HUES64 (cell line): ENCODE results near the gene AGAP1.

Experiments used
- H3K27ac ChIP-seq: 2 replicates; pipeline ENCODE4 v1.7.0; 2013; ENCODE audit warnings: low read depth, low read length, inconsistent platforms
- H3K27me3 ChIP-seq: 2 replicates; pipeline ENCODE4 v1.6.1; 2013; ENCODE audit warnings: mild to moderate bottlenecking, low read length; ENCODE audit not compliant: insufficient read depth
- H3K36me3 ChIP-seq: 2 replicates; pipeline ENCODE4 v1.6.1; 2013; ENCODE audit warnings: mild to moderate bottlenecking, low read length; ENCODE audit not compliant: insufficient read depth
- H3K4me1 ChIP-seq: 2 replicates; pipeline ENCODE4 v1.6.1; 2013; ENCODE audit warnings: mild to moderate bottlenecking, low read length, moderate library complexity; ENCODE audit not compliant: insufficient read depth
- H3K4me3 ChIP-seq: 2 replicates; pipeline ENCODE4 v1.5.1; 2013; ENCODE audit warnings: mild to moderate bottlenecking, low read length, moderate library complexity
- H3K9ac ChIP-seq: 2 replicates; pipeline ENCODE4 v1.6.1; 2013; ENCODE audit warnings: mild to moderate bottlenecking, low read depth, low read length
- H3K9me3 ChIP-seq: 2 replicates; pipeline ENCODE4 v1.6.1; 2013; ENCODE audit warnings: low read depth, low read length; ENCODE audit not compliant: insufficient read depth
- WGBS: fragments of 150-250, 120-280 bp; methylation state at CpG from one replicate; pipeline ENCODE4 v1.1.7; 2013; ENCODE audit warnings: missing lambda C conversion rate; 5-methylcytosine and 5-hydroxymethylcytosine counted together

The AGAP1 gene

DNA sequence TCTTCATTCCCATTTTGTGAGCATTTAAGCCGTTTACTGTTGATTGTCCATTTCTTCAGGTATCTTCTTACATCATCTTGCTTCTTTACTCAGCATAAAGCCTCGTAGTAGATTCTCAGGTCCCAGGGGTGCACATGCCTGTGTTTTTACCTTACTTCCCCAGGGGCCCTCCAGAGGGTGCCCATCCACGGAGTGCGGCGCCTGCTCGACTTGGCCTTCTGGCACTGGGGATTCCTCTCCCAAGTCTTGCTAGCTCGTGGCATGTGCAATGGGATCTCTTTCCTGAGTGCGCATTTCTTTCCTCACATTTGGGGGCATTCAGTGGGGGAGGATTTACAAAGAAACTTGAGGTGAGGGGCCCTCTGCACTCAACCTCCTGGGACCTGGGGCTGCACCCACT is 148.1 kb downstream of the AGAP1 start:
- 77% methylated on average over 8 of the region's 8 CpGs for WGBS
- Histone ChIP-seq H3K36me3 (no peaks in the 10 kb centered on the region), H3K27me3 (no peaks in the 10 kb centered on the region)

DNA sequence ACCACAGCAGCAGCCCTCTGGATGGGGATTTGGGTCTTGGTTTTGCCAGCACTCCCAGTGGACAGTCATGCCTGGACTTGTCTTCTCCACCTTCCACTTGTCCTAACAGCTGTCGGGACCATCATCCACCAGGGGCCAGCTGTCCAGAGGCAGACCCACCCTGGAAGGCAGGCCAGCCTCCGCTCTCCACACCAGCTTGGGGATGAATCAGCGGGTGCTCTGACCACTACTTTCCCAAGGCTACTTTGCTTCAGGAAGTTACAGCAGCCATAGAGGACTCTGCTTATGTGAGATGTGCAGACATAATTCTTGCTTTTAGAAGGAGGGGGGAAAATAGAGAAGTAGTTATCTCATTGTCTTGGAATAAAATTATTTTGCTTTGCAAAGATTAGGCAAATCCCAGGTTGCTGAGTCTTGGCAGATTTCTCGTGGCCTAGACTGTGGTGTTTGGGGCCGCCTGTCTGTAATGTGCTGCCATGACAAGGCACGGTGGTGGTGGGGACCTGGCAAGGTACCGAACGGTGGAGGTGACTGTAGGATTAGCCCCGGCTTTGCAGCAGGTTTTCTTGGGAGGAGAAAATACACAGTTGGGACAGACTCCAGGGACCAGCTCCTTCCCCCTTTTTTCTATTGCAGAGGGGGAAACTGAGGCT is 148.7 kb downstream of the AGAP1 start:
- H3K9me3 ChIP-seq, result no peaks in the 10 kb centered on the region
- 91% methylated on average over 9 of the region's 9 CpGs for WGBS
- H3K9ac ChIP-seq, result no peak overlapping the region
- no peaks in the 10 kb centered on the region for H3K27me3 ChIP-seq
- no peaks in the 10 kb centered on the region for H3K36me3 ChIP-seq
- H3K27ac ChIP-seq, result no peak overlapping the region
- H3K4me1 ChIP-seq, result peaks cover 41% of the 10 kb centered on the region
- H3K4me3 ChIP-seq, result no peak overlapping the region

More for the DNA sequence above, 148.1 kb downstream of the AGAP1 start:
- Histone ChIP-seq H3K4me3 (no peak overlapping the region), H3K27ac (no peak overlapping the region), H3K9ac (no peak overlapping the region), H3K9me3 (no peaks in the 10 kb centered on the region), H3K4me1 (peaks cover 41% of the 10 kb centered on the region)

DNA sequence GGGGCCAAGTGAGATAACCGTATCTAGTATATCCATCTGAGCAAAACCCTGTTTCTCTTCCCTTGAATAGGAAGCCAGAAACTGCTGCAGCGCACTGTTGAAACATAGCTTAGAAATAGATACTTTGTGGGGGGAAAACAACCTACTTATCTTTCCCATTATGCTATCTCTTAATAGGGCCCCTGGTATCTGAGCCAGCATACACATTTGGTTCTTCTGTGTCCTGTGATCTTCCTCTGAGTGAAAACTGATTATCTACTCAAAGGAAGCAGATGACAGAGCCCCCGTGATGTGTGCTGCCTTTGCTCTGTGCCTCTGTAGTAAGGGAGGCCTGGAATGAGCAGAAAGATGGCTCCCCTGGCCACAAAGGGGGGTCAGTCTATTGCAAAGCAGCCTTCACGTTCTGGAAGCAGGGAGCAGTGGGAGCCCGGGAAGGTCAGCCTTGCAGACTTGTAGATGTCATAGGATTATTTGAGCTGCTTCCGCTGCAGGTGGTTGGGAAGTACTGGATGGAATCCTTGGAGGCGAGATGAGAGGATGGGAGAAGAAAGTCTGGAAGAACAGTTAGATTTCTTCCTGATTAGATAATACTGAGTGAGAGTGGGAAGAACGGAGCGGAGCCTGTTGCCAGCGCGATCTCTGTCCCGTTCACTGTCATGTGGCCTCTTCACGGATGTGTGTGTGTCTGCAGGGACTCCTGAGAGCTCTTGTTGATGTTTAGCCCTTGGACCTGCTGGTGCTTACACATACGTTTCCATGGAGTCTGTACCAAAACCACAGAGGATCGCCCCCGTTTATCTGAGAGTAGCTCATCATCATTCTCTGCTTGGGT is 150.1 kb downstream of the AGAP1 start:
- H3K36me3 ChIP-seq, result no peaks in the 10 kb centered on the region

DNA sequence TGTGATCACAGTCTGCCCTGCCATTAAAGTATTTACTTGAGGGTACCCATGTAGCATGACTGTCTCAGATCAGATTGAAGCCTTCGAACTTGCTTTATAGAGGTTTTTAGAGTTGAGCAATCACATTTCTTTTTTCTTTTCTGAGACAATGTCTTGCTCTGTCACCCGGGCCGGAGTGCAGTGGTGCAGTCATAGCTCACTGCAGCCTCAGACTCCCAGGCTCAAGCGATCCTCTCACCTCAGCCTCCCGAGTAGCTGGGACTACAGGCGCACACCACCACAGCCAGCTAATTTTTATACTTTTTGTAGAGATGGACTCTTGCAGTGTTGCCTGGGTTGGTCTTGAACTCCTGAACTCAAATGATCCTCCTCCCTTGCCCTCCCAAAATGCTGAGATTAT is 153.4 kb downstream of the AGAP1 start:
- no peaks in the 10 kb centered on the region for H3K27me3 ChIP-seq
- H3K27ac ChIP-seq, result no peak overlapping the region
- 95% methylated on average over 6 of the region's 6 CpGs for WGBS
- H3K36me3 ChIP-seq, result no peaks in the 10 kb centered on the region
- no peak overlapping the region for H3K4me3 ChIP-seq
- no peak overlapping the region for H3K9ac ChIP-seq
- no peaks in the 10 kb centered on the region for H3K9me3 ChIP-seq
- H3K4me1 ChIP-seq, result peaks cover 4% of the 10 kb centered on the region

More for the DNA sequence above, 150.1 kb downstream of the AGAP1 start:
- H3K9me3 ChIP-seq, result no peaks in the 10 kb centered on the region
- H3K9ac ChIP-seq, result no peak overlapping the region
- peaks cover 34% of the 10 kb centered on the region for H3K4me1 ChIP-seq
- no peaks in the 10 kb centered on the region for H3K27me3 ChIP-seq
- no peak overlapping the region for H3K27ac ChIP-seq
- no peak overlapping the region for H3K4me3 ChIP-seq
- WGBS, result 87% methylated on average over 15 of the region's 16 CpGs

DNA sequence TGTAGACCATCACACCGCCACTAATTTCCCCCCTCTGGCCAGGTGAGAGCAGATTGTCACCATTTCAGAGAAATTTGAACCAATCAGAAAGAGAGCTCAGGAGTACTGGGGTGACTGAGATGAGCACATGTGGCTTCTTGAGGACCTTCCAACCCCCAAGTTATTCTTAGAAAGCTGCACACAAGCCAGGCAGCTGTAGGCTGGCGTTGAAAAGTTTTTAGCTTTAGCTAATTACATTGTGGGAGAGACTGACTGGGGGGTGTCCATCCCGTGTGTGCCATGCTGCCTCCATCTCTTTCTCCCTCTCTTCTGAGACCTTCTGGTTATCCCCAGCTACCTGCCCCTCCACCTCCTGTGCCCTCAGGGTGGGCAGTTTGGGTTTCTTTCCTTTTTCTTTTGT is 154.0 kb downstream of the AGAP1 start:
- no peaks in the 10 kb centered on the region for H3K9me3 ChIP-seq
- no peak overlapping the region for H3K9ac ChIP-seq
- H3K4me3 ChIP-seq, result no peak overlapping the region
- no peaks in the 10 kb centered on the region for H3K36me3 ChIP-seq
- no peaks in the 10 kb centered on the region for H3K27me3 ChIP-seq
- no peak overlapping the region for H3K27ac ChIP-seq
- 81% methylated on average over 2 of the region's 3 CpGs for WGBS
- H3K4me1 ChIP-seq, result no peaks in the 10 kb centered on the region

DNA sequence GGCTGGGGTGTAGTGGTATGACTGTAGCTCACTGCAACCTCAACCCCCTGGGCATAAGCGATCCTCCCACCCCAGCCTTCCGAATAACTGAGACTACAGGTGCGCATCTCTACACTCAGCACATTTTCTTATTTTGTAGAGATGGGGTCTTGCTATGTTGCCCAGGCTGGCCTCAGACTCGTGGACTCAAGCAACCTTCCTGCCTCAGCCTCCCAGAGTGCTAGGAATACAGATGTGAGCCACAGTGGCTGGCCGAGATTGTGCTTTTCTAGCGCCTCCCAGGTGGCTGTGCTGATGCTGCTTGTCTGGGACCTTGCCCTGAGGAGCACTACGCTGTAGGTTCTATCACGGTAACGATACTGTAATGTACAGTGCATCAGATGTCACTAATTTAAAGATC is 155.6 kb downstream of the AGAP1 start:
- H3K4me3 ChIP-seq, result no peak overlapping the region
- H3K9ac ChIP-seq, result no peak overlapping the region
- WGBS, result 91% methylated on average over 9 of the region's 9 CpGs
- no peaks in the 10 kb centered on the region for H3K4me1 ChIP-seq
- no peaks in the 10 kb centered on the region for H3K27me3 ChIP-seq
- H3K36me3 ChIP-seq, result no peaks in the 10 kb centered on the region
- H3K9me3 ChIP-seq, result no peaks in the 10 kb centered on the region
- no peak overlapping the region for H3K27ac ChIP-seq

DNA sequence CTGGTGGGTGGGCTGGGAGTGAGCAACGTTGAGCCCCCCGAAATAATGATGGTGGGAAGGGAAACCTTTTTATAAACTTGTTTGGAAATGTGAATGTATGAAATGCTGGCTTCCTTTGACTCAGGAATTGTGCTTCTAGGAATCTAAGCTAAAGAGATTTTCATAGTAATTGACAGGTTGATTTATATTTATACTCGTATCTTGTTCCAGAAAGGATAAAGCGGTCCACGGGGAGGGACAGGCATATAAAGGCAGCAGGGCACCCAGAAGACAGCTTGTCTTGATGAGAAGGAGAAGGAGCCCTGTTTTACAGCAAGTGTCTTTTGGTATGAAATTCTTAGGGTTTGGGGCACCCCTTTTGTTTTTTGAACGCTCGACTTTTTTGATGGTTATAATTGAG is 157.8 kb downstream of the AGAP1 start:
- Histone ChIP-seq H3K9me3 (no peaks in the 10 kb centered on the region), H3K27me3 (no peaks in the 10 kb centered on the region), H3K4me3 (no peak overlapping the region), H3K9ac (no peak overlapping the region), H3K27ac (no peak overlapping the region), H3K4me1 (peaks cover 3% of the 10 kb centered on the region; the same call in 1 of the 2 replicates), H3K36me3 (no peaks in the 10 kb centered on the region)
- 94% methylated on average over 7 of the region's 7 CpGs for WGBS

DNA sequence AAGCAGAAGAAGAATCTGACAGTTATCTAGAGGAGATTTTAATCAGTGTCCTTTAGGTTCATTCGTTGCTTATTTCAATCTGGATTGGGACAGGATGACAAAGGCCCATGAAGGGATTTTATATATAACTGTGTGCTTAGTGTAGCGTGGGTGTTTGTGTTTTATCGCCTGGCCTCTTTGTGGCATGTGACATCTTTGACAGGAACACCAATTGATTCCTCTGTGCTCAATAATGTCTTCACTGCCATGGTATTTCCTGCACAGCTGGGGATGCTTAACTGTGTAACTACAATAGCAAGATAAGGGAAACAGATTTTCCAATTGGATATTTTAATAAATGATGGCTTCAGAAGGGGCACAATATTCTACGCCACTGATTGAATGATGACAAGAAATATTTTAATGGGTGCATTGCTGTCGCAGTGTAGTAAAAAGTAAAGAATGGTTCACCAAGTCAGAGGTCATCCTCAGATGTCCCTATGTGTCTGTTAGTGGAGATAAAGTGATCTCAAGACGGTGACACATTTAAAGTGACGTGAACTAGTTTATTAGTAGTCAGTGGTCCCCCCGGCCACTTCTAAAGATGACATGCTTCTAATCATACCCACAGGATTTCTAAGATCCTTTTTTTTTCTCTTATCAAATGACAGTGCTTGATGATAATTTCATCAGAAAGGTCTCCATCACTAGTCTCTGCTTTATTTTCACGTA is 160.4 kb downstream of the AGAP1 start:
- no peaks in the 10 kb centered on the region for H3K27me3 ChIP-seq
- H3K4me1 ChIP-seq, result peaks cover 15% of the 10 kb centered on the region
- H3K9me3 ChIP-seq, result no peaks in the 10 kb centered on the region
- no peak overlapping the region for H3K27ac ChIP-seq
- H3K36me3 ChIP-seq, result no peaks in the 10 kb centered on the region
- no peak overlapping the region for H3K4me3 ChIP-seq
- 82% methylated on average over 8 of the region's 9 CpGs for WGBS
- H3K9ac ChIP-seq, result no peak overlapping the region

DNA sequence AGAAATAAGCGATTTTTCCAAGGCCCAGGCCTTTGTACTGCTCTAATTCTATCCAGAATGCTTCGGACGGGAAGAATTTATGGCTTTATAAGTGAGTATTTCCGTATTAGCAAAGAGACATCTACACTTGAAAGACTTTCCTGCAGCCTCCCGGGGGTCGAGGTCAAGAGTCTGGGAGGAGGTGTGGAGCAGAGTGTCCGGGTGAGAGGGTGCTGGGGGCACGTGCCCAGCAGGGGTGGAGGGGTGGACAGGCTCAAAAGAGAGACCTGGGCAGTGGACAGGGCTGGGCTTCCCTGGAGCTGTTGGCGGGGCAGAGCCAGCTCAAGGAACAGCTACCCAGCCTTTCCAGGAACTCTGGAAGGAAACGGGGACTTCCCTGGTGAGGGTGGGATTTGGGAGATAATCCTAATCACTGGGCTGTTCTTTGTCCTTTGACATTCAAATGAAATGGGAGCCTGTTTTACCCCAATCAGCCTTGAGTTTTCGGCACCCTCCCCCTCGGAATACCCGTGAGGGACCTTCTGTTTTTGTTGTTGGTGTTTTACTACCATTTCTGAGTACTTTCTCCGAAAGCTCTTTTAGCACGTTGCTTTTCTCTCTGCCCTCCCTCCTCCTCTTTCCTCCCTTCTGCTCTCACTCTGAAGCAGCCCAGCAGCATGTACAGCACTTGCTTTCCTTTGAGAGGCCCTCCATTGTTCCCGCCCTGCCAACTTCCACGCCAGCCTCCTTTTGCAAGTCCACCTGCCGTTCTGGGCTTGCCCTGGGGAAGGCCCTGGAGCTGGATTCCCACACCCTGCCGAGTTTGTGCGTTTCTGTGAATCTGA is 164.7 kb downstream of the AGAP1 start:
- H3K27me3 ChIP-seq, result no peaks in the 10 kb centered on the region
- 3% methylated on average over 18 of the region's 20 CpGs for WGBS
- H3K27ac ChIP-seq, result peak overlapping the region; percentile 79; the same call in 1 of the 2 replicates
- H3K4me3 ChIP-seq, result peak overlapping the region; percentile 23
- no peaks in the 10 kb centered on the region for H3K9me3 ChIP-seq
- no peaks in the 10 kb centered on the region for H3K36me3 ChIP-seq
- peak overlapping the region; percentile 50 for H3K9ac ChIP-seq
- peaks cover 41% of the 10 kb centered on the region for H3K4me1 ChIP-seq

DNA sequence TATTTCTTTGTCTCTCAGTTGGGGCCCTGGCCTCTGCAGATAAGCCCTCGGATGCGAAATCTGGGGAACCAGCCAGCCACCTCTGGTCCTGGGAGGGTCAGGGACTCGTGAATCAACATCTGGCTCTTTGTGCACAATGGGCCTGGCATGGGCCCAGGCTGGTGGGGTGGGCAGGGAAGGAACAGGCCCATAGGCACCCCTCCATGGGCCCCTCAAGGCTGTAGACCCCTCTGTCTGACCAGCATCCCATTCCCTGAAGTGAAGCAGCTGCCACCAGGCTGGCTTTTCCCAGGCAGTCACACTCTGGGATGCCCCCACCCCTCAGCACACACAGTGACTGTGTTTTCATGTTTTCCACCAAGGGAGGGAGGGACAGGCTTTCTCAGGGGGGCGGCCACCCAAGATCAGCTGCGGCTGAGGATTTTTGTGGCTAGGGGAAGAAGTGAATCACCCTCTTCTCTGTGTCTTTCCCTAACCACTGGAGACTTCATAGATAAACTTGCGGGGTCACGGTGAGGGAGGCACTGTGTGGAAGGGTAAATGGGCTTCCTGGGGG is 166.0 kb downstream of the AGAP1 start:
- H3K9me3 ChIP-seq, result no peaks in the 10 kb centered on the region
- H3K36me3 ChIP-seq, result no peaks in the 10 kb centered on the region
- H3K27ac ChIP-seq, result no peak overlapping the region
- peaks cover 45% of the 10 kb centered on the region for H3K4me1 ChIP-seq
- WGBS, result 78% methylated on average over 7 of the region's 7 CpGs
- no peak overlapping the region for H3K9ac ChIP-seq
- no peak overlapping the region for H3K4me3 ChIP-seq
- no peaks in the 10 kb centered on the region for H3K27me3 ChIP-seq
